Trophoblast cell (in vitro differentiated cells and primary cell): ENCODE measurements around the gene RASIP1.

Experiments used
- DNase-seq, 2 donors: peaks; one replicate each; pipeline ENCODE4 v3.0.0-alpha.2; 2016
- H2AFZ ChIP-seq: 2 replicates; pipeline ENCODE4 v1.6.1; 2013; ENCODE audit warnings: low read length, moderate library complexity, mild to moderate bottlenecking; ENCODE audit not compliant: insufficient read depth, poor library complexity
- H2AK5ac ChIP-seq: 2 replicates; pipeline ENCODE4 v1.6.1; 2013; ENCODE audit warnings: mild to moderate bottlenecking, low read length
- H2BK120ac ChIP-seq: 2 replicates; pipeline ENCODE4 v1.6.1; 2013; ENCODE audit warnings: low read length, mild to moderate bottlenecking, moderate library complexity; ENCODE audit not compliant: insufficient read depth, poor library complexity
- H2BK12ac ChIP-seq: 2 replicates; pipeline ENCODE4 v1.6.1; 2013; ENCODE audit warnings: mild to moderate bottlenecking, low read length, moderate library complexity
- H2BK5ac ChIP-seq: 2 replicates; pipeline ENCODE4 v1.6.1; 2013; ENCODE audit warnings: low read length, low read depth, moderate library complexity, mild to moderate bottlenecking; ENCODE audit not compliant: poor library complexity
- H3K14ac ChIP-seq: 2 replicates; pipeline ENCODE4 v1.6.1; 2013; ENCODE audit warnings: mild to moderate bottlenecking, low read length
- H3K18ac ChIP-seq: 2 replicates; pipeline ENCODE4 v1.6.1; 2013; ENCODE audit warnings: mild to moderate bottlenecking, low read length
- H3K23ac ChIP-seq: 2 replicates; pipeline ENCODE4 v1.6.1; 2013; ENCODE audit warnings: low read length
- H3K27ac ChIP-seq: 2 replicates; pipeline ENCODE4 v1.5.1; 2013; ENCODE audit warnings: low read depth, mild to moderate bottlenecking, inconsistent platforms, low read length, moderate library complexity
- H3K27me3 ChIP-seq: 2 replicates; pipeline ENCODE4 v1.6.1; 2013; ENCODE audit warnings: inconsistent platforms, mild to moderate bottlenecking, low read length, moderate library complexity; ENCODE audit not compliant: insufficient read depth
- H3K36me3 ChIP-seq, 2 experiments: 1 replicate in 1 of 2; 2 replicates in 1 of 2; pipeline ENCODE4 v1.6.1; 2013; ENCODE audit warnings: low read length in 2 of 2, mild to moderate bottlenecking in 2 of 2, moderate library complexity in 1 of 2; ENCODE audit not compliant: insufficient read depth in 2 of 2, control insufficient read depth in 1 of 2
- H3K4ac ChIP-seq: 2 replicates; pipeline ENCODE4 v1.6.1; 2013; ENCODE audit warnings: low read depth, mild to moderate bottlenecking, low read length, moderate library complexity
- H3K4me1 ChIP-seq, 2 experiments: 1 replicate in 1 of 2; 2 replicates in 1 of 2; pipeline ENCODE4 v1.6.1; 2013; ENCODE audit warnings: low read length in 2 of 2, mild to moderate bottlenecking in 2 of 2, moderate library complexity in 1 of 2; ENCODE audit not compliant: insufficient read depth in 2 of 2, control insufficient read depth in 1 of 2
- H3K4me2 ChIP-seq: 2 replicates; pipeline ENCODE4 v1.6.1; 2013; ENCODE audit warnings: inconsistent platforms, mild to moderate bottlenecking, low read length, moderate library complexity
- H3K4me3 ChIP-seq: 2 replicates; pipeline ENCODE4 v1.5.1; 2013; ENCODE audit warnings: mild to moderate bottlenecking, low read depth, low read length, inconsistent platforms
- H3K79me1 ChIP-seq: one replicate; pipeline ENCODE4 v1.6.1; 2013; ENCODE audit warnings: low read length
- H3K79me2 ChIP-seq: 2 replicates; pipeline ENCODE4 v1.6.1; 2013; ENCODE audit warnings: low read length, mild to moderate bottlenecking; ENCODE audit not compliant: control insufficient read depth, insufficient read depth, poor library complexity
- H3K9ac ChIP-seq: 2 replicates; pipeline ENCODE4 v1.6.1; 2013; ENCODE audit warnings: mild to moderate bottlenecking, low read length
- H3K9me3 ChIP-seq: 2 replicates; pipeline ENCODE4 v1.6.1; 2013; ENCODE audit warnings: low read depth, mild to moderate bottlenecking, control low read depth, inconsistent platforms, low read length; ENCODE audit not compliant: insufficient read depth
- H4K12ac ChIP-seq: 2 replicates; pipeline ENCODE4 v1.6.1; 2013; ENCODE audit warnings: low read depth, mild to moderate bottlenecking, low read length, moderate library complexity
- H4K8ac ChIP-seq: 2 replicates; pipeline ENCODE4 v1.6.1; 2013; ENCODE audit warnings: low read depth, mild to moderate bottlenecking, low read length, moderate library complexity
- H4K91ac ChIP-seq: one replicate; pipeline ENCODE4 v1.6.1; 2013; ENCODE audit warnings: low read depth, mild to moderate bottlenecking, low read length, moderate library complexity
- WGBS: extraction: QIAGEN DNeasy Blood & Tissue Kit; methylation state at CpG from one replicate; pipeline ENCODE4 v1.1.7; 2013; ENCODE audit warnings: missing lambda C conversion rate; ENCODE audit not compliant: insufficient read length, insufficient coverage; ENCODE audit errors: extremely low coverage; 5-methylcytosine and 5-hydroxymethylcytosine counted together

RASIP1 gene

DNA sequence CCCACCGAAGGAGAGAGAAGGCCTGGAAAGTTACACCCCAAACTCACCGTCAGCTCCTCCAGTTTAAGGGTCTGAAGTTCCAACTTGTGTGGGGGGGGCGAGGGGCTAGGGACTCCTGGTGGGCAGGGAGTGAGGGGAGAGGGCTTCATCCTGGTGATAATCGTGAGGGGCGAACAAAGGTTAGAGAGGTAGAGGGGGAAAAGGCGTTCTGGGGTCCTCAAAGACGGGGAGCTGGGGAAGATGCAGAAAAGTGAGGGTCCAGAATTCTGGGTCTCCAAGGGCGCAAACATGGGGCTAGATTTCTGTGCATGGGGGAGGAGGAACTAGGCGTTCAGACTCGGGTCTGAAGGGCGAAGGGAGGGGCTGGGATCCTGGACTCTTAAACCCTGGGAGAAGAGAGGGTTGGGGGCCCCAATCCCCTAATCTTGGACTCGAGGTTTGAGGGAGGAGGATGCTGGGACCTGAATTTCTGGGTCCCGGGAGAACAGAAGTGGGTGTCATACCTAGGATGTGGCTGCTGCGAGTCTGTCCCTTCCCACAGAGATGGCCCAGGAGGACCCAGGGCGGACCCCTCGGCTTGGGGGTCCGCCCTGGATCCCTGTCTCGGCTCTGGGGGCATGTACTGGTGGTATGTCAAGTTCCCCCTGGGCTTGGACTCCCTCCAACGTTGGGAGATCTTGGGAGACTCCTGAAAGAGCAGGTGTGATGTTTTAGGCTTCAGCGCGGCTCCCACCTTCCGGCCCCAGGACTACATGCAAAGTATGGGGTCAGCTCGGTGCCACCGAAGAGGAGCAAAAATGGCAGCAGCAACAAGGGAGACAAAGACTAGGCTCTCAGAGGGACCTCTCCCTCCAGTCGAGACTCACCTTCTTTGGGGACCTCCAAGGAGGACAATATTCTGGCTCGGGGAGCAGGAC lies 25.4 kb downstream of the RASIP1 start:
- Histone ChIP-seq H2BK120ac (peak overlapping the region; percentile 60), H3K14ac (peak overlapping the region; percentile 95), H2AFZ (peak overlapping the region; percentile 68), H3K27ac (peak overlapping the region; percentile 40), H3K23ac (no peak overlapping the region), H2BK12ac (no peak overlapping the region), H3K4me3 (peak overlapping the region; percentile 51), H2BK5ac (peak overlapping the region; percentile 54), H4K8ac (peak overlapping the region; percentile 97), H4K12ac (peak overlapping the region; percentile 54), H3K9ac (peak overlapping the region; percentile 63), H3K27me3 (no peaks in the 10 kb centered on the region), H2AK5ac (peak overlapping the region; percentile 95), H3K18ac (peak overlapping the region; percentile 59), H3K9me3 (peaks cover 2% of the 10 kb centered on the region), H3K79me2 (peaks cover 6% of the 10 kb centered on the region), H3K4ac (peak overlapping the region; percentile 63), H3K4me1 (peaks cover 13 to 20% of the 10 kb centered on the region in 2 experiments), H3K79me1 (peaks cover 7% of the 10 kb centered on the region), H3K4me2 (peak overlapping the region; percentile 59), H3K36me3 (no peaks in the 10 kb centered on the region), H4K91ac (peak overlapping the region; percentile 94)
- no peak for DNase-seq
- WGBS = no CpG with 5 or more reads among the region's 26 CpGs

DNA sequence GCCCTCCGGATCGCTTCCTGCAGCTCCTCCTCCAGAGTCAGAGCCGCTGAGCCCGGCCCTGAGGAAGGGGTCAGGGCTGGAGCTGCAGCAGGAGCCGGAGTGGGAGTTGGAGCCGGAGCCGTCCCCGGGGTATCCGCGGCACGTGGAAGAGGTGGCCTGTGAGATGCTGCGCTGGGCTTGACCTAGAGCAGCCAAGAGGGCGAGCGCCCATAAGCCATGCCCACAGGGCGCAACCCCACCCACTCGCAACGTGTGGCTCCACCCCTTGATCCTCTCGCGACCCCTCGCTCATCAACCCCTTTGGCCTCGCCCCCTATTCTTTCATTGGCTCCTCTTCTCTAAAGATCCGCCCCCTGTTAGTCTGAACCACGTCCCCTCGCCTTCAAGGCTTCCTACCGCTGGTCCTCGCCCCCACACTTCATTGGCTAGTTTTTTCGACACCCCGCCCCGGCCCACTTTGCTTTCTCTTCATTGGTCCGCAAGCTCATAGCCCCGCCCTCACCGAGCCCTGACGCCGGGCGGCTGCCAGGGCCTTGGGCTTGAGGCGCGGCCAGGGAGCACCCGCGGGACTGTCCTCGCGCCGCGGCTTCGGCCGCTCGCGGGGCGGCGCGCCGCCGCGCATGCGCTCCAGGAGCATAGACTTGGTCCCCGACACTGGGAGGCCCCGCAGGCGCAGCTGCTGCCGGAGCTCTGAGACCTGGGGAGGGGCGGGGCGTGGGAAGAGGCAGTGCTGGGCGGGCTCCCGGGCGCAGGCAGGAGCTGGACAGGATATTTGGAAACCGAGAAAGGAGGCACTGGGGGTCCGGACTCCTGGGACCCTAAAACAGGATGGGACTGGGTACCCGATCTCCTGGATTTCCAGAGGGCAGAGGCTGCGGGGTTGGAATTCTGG lies 26.3 kb downstream of the RASIP1 start:
- Histone ChIP-seq H2BK12ac (no peak overlapping the region), H3K14ac (peak overlapping the region; percentile 95), H3K4me2 (peak overlapping the region; percentile 92), H3K4ac (peak overlapping the region; percentile 63), H3K18ac (peak overlapping the region; percentile 60), H2BK120ac (peak overlapping the region; percentile 60), H4K12ac (peak overlapping the region; percentile 76), H3K4me1 (peaks cover 13 to 20% of the 10 kb centered on the region in 2 experiments), H2AK5ac (peak overlapping the region; percentile 95), H3K27me3 (no peaks in the 10 kb centered on the region), H3K9me3 (peaks cover 4% of the 10 kb centered on the region), H4K91ac (peak overlapping the region; percentile 94), H3K9ac (peak overlapping the region; percentile 63), H2AFZ (peak overlapping the region; percentile 68), H3K23ac (no peak overlapping the region), H3K27ac (peak overlapping the region; percentile 40), H3K79me2 (peaks cover 6% of the 10 kb centered on the region), H2BK5ac (peak overlapping the region; percentile 54), H3K36me3 (no peaks in the 10 kb centered on the region), H3K4me3 (peak overlapping the region; percentile 76), H4K8ac (peak overlapping the region; percentile 97), H3K79me1 (peaks cover 7% of the 10 kb centered on the region)
- WGBS = no CpG with 5 or more reads among the region's 67 CpGs
- DNase-seq = peak; percentile 99

DNA sequence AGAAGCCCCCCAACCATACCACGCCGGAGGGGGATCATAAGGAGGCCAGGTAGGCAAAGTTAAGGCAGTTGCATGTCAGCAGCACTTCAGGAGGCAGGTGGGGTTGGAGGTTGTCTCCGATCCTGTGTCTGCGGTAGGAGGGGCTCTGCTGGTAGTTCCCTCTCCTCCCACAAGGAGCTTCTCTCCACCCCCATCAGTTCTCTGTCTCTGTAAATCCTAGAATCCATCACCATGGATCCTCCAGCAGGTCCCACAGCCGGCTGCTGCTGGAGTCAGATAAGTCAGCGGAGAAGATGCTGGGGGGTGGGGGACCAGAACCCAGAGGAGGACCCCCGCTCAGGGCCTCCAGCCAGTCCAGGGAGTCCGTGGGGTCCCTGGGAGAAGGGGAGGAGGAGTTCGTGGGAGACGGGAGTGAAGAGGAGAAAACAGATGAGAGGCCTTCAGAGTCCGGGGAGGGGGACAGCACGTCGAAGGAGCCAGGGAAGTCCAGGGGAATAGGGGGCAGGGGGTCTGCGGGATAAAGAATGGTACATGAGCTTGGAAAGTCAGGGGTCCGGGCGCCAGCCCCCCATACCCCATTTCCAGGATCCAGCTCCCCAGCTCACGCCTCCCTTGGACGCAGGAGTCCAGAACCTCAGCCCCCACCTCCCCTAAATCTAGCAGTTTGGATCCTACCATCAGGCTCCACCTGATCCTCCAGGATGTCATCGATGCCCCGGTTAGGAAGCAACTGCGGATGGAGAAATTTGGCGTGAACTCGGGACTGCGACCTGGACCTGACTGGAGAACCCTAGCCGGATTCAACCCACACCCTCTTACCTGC lies 27.2 kb downstream of the RASIP1 start:
- Histone ChIP-seq H4K12ac (peak overlapping the region; percentile 76), H2BK120ac (no peak overlapping the region), H3K79me1 (peaks cover 7% of the 10 kb centered on the region), H4K91ac (peak overlapping the region; percentile 10), H3K79me2 (peaks cover 6% of the 10 kb centered on the region), H3K4ac (no peak overlapping the region), H3K4me3 (peak overlapping the region; percentile 76), H2BK12ac (no peak overlapping the region), H4K8ac (peak overlapping the region; percentile 55), H3K4me2 (peak overlapping the region; percentile 92), H3K27ac (no peak overlapping the region), H3K27me3 (no peaks in the 10 kb centered on the region), H3K9me3 (peaks cover 4% of the 10 kb centered on the region), H3K4me1 (peaks cover 13 to 20% of the 10 kb centered on the region in 2 experiments), H3K9ac (peak overlapping the region; percentile 3), H2AFZ (peak overlapping the region; percentile 61), H3K36me3 (no peaks in the 10 kb centered on the region), H3K23ac (no peak overlapping the region), H3K14ac (peak overlapping the region; percentile 29), H2BK5ac (no peak overlapping the region), H2AK5ac (no peak overlapping the region), H3K18ac (peak overlapping the region; percentile 60)
- no CpG with 5 or more reads among the region's 25 CpGs for WGBS
- peak in 1 of 2 donors; percentile 45 for DNase-seq
